ENCODE results near the gene ZNF311.

DNA sequence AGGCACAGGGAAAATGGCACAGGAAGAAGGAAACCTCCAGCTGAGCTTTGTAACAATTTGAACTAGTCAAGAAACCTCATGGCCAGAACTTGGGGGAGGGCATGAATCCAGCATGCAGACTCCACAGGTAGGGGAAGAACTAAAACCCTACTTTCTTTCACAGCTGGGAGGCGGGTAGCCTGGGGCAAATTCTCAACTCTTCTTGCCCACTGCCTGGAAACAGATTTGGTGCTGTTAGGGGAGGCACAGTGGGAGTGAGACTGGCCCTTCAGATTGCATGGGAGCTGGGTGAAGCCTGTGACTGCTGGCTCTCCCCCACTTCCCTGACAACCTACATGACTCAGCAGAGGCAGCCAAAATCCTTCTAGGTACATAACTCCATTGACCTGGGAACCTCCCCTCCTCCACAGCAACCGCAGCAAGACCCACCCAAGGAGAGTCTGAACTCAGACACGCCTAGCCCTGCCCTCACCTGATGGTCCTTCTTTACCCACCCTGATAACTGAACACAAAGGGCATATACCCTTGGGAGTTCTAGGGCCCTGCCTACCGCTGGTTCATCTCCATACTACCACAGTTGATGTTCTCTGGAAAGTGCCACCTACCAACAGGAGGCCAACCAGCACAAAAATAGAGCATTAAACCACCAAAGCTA, 44.1 kb downstream of the ZNF311 start:
- TF ChIP-seq POLR2A (IDR thresholded peaks at IDR 0.05), result no peak
- TF ChIP-seq POLR2AphosphoS5 (IDR thresholded peaks at IDR 0.05), result no peak

Measured in transverse colon (tissue), 3 donors.